Forelimb muscle (tissue), 1 donor: ENCODE results near the gene SH3D19. TPM values are rescaled to one million over a fixed set of nuclear protein-coding genes. Genes with fewer than 3 reads are reported as not detected.
"Not testable (repeated sequence)": the region's sequence is repeated elsewhere in the genome, so short reads cannot be mapped to it uniquely, and the experiment has no call there.

Experiments used
- DNase-seq: peaks from one replicate; pipeline ENCODE4 v3.0.0-alpha.2; 2013; ENCODE audit warnings: low read depth
- polyA plus RNA-seq: library from polyadenylated mRNA; unstranded; fragments of 120-200 nt; gene quantifications from one replicate; pipeline ENCODE4 v1.2.1, GENCODE V29; 2013; ENCODE audit not compliant: insufficient read length

Gene SH3D19
- polyA plus RNA-seq, 1 donor: 27.9 TPM

GRCh38 chr4:151276787-151277562 is 48.4 kb downstream of the SH3D19 start, which contains the start of gene PRSS48:
PRSS48 (plus strand) TSS chr4:151277161; CDS start chr4:151277173, 12 bp downstream.
- DNase-seq: no peak

- not testable (repeated sequence) for DNase-seq
Observed at GRCh38 chr4:151268905-151269304, 56.5 kb downstream of the SH3D19 start.

- no peak for DNase-seq
Observed at GRCh38 chr4:151267822-151268535, 57.4 kb downstream of the SH3D19 start.

- no peak for DNase-seq
Observed at GRCh38 chr4:151267104-151267503, 58.3 kb downstream of the SH3D19 start.

GRCh38 chr4:151266497-151266896 is 58.9 kb downstream of the SH3D19 start:
- no peak for DNase-seq

- no peak for DNase-seq
Observed at GRCh38 chr4:151263455-151263854, 62.0 kb downstream of the SH3D19 start.

GRCh38 chr4:151260526-151260925 is 64.9 kb downstream of the SH3D19 start:
- no peak for DNase-seq

GRCh38 chr4:151259752-151260151 is 65.7 kb downstream of the SH3D19 start:
- DNase-seq: no peak

- no peak for DNase-seq
Observed at GRCh38 chr4:151257704-151258103, 67.7 kb downstream of the SH3D19 start.

GRCh38 chr4:151256134-151256533 is 69.3 kb downstream of the SH3D19 start:
- DNase-seq: no peak

- not testable (repeated sequence) for DNase-seq
Observed at GRCh38 chr4:151255680-151256079, 69.7 kb downstream of the SH3D19 start.

GRCh38 chr4:151255226-151255625 is 70.2 kb downstream of the SH3D19 start:
- not testable (repeated sequence) for DNase-seq

- DNase-seq: no peak
Observed at GRCh38 chr4:151251603-151252304, 73.7 kb downstream of the SH3D19 start.

GRCh38 chr4:151250706-151251105 is 74.7 kb downstream of the SH3D19 start:
- DNase-seq: no peak

- no peak for DNase-seq
Observed at GRCh38 chr4:151248519-151248918, 76.9 kb downstream of the SH3D19 start.

GRCh38 chr4:151247395-151247794 is 78.0 kb downstream of the SH3D19 start:
- DNase-seq: no peak

- no peak for DNase-seq
Observed at GRCh38 chr4:151246742-151247141, 78.7 kb downstream of the SH3D19 start.

GRCh38 chr4:151242305-151242704 is 83.1 kb downstream of the SH3D19 start:
- DNase-seq: no peak

- DNase-seq: no peak
Observed at GRCh38 chr4:151239608-151240007, 85.8 kb downstream of the SH3D19 start.

- no peak for DNase-seq
Observed at GRCh38 chr4:151238477-151238876, 86.9 kb downstream of the SH3D19 start.

- DNase-seq: no peak
Observed at GRCh38 chr4:151236036-151236435, 89.4 kb downstream of the SH3D19 start.

GRCh38 chr4:151235373-151235772 is 90.0 kb downstream of the SH3D19 start:
- DNase-seq: not testable (repeated sequence)
